Fibroblast of skin of left quadriceps (primary cell): ENCODE measurements around the gene TMEM43.

ENCODE experiments used
- DNase-seq, 2 experiments: peaks; one replicate each; pipeline ENCODE4 v3.0.0-alpha.2; 2013; ENCODE audit warnings: low read depth in 2 of 2

The TMEM43 gene

GRCh38 chr3:14150491-14151230 is 25.8 kb downstream of the TMEM43 start:
- DNase-seq: no peak

DNA sequence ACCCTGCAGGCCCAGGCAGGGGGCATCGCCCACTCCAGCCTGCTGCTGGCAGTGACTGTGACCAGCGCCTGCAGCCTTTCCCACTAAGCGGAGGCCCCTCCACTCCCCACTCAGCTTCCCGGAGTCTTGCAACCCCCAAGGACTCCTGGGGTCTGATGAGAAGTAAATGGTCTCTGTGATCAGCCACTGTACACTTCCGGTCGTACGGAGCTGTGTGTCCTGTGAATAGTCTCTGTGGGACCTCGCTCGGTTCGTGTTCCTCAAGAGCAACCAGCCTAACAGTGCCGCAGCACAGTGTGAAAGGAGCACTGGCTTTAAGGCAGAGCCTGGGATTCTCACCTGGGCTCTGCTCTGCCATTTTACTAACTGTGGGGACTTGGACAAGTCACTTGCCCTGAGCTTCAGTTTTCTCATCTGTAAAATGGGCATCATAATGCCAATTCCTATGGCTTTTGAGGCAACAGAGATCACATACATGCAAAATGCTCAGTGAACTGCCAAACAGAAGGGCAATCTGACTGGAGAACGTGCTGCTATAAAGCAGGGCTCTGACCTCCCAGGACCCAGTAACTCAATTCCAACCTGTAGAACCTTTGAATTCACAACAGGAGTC is 26.7 kb downstream of the TMEM43 start:
- no peak for DNase-seq

- DNase-seq: no peak
These were observed 27.5 kb downstream of the TMEM43 start for GRCh38 chr3:14152233-14152962.

DNA sequence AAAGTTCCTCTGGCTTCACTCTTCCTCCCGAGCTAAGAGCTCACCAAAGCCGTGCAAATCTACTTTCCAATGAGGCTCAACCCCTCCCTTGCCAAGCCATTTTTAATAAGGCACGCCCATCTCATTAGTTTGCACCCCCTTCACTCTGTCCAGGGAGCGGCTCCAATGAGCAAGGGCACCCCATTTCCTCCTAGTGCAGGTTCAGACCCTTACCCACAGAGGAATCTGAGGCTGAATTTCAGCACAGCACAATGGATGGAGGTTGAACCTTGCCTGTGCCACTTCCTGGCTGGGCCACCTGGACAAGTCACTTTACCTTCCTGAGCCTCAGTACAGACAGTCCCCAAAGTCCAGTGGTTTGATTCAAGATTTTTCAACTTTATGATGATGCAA is 28.1 kb downstream of the TMEM43 start:
- no peak for DNase-seq

DNA sequence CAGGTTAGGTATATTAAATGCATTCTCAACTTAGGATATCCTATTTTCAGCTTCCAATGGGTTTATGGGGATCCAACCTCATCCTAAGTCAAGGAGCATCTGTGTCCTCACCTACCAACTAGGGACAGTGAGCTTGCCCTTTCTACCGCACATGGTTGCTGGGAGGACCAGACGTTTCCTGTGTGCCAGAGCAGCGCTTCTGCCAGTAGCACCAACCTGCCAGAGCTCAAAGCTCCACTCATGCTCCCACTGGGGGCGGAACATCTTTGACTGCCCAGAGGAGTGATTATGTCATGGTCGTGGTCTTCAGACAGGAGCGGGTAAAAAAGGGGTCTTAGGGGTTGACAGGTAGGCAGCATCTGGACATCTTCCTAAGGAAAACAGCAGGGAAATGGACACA is 28.8 kb downstream of the TMEM43 start:
- DNase-seq: no peak

GRCh38 chr3:14154276-14154675 is 29.4 kb downstream of the TMEM43 start:
- DNase-seq: no peak

GRCh38 chr3:14154895-14155440 is 30.1 kb downstream of the TMEM43 start:
- no peak for DNase-seq

GRCh38 chr3:14156201-14156600 is 31.3 kb downstream of the TMEM43 start:
- DNase-seq: no peak

DNA sequence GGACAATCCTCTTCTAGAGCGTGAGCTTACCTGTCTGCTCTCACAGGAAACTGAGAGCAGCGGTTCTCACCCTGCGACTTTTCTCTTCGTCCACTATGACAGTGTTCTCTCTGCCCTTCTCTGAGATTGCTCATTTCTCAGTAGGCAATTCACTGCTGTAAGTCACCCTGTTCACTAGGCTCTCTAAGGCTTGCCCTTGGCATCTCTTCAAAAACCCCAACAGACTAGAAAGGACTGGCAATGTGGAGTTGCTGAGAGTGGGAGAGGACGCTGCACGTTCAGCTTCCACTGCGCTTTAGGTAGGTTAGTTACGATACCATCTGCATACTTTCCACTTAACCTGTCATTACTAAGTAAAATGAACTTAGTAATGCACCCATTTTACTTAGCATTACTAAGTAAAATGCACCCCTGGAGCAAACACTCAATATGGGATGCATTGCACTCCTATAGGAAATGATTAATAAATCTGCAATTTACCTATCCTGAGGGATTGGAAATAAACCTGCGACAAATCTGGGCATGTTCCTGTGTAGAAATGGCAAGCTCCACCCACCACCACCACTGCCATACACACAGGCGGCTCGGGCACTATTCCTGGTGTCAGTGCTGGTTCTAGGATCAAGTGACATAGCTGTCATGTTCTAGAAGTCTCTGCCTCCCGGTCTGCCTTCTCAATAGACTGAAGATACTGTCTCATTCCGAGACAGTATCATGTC is 32.1 kb downstream of the TMEM43 start:
- no peak for DNase-seq

- no peak for DNase-seq
These were observed 33.1 kb downstream of the TMEM43 start for GRCh38 chr3:14157951-14158350.

GRCh38 chr3:14158370-14158769 is 33.5 kb downstream of the TMEM43 start:
- DNase-seq: no peak

DNA sequence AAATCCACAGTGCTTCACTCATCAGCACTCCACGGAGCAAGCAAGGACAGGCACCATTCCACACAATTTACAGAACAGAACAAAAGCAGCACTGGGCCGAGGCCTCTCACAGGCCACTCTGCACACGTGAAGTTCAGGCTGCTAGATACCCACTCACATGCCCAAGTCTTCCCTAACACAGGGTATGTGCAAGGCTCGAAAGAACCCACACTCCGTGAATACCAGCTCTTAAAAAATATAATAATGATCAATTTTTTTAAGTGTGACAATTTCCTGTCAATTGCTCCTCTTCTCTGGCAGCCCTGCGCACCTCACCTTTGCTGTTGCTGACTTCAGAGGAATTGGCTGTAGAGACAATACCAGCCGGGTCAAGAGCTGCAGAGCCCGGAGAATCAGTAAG is 34.6 kb downstream of the TMEM43 start:
- no peak for DNase-seq

GRCh38 chr3:14161282-14161681 is 36.4 kb downstream of the TMEM43 start:
- DNase-seq: no peak

GRCh38 chr3:14162178-14162577 is 37.3 kb downstream of the TMEM43 start:
- DNase-seq: no peak

- DNase-seq: no peak
These were observed 42.2 kb downstream of the TMEM43 start for GRCh38 chr3:14166877-14167603.

DNA sequence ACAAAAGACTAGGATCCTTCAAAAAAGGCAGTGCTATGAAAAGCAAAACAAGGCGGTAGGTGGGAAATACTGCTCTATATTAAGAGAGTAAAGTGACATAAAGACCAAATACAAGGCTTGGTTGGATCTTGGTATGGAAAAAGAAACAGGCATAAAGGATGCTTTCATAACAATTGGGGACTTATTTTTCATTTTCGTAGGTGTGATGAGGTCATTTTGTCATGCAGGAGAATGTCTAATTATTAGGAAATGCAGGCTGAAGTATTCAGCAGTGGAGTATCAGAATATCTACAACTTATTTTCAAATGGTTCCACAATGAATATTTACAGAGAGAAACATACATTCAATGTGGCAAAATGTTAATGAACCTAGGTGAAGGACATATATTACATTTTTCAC is 44.6 kb downstream of the TMEM43 start:
- DNase-seq: no peak

DNA sequence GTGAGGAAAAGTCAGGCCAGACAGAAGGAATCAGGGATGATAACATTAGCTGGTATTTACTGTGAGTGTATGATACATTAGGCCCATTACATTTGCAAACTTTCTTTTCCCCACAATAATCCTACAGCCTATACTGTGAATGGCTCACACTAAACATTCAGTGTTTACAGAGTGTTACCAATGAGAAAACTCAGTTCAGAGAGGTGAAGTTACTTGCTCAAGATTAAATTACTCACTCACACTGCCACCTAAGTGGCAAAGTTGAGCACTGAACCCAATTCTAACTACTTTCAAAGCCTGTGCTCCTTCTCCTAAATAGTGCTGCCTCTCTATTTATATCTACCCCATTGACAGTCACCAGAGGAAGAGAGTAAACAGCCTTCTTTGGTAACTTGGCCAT is 45.0 kb downstream of the TMEM43 start:
- no peak for DNase-seq

DNA sequence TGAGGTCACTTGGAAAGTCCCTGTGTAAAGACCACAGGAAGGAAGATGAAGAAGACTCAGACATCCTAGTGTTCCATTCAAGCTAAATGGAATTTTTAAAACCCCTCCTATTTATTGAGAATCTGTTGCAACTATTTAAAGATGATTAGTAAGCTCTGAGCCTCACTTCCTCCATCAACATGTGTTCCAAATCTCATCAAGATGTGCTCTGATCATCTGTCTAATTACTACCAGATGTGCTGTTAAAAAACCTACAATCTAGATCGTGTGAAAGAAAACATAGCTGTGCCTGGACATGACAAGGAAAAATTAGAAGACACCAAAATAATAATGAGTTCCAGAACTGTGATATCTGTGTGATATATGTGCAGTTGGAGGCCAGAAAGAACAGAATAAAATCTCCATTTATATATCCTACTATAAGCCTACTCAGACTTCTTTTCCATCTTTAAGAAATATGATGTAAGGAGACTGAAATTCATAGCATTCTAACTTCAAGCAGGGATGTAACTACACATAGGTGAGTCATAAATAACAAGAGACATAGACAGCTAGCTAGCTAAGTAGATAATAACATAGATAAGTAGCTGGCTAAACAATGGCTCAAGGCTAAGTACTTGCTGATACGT is 45.8 kb downstream of the TMEM43 start:
- DNase-seq: peak; percentile 92

GRCh38 chr3:14172496-14172895 is 47.6 kb downstream of the TMEM43 start:
- no peak for DNase-seq

GRCh38 chr3:14174483-14174882 is 49.6 kb downstream of the TMEM43 start:
- no peak for DNase-seq
